Activated naive CD8-positive, alpha-beta T cell treated with anti-CD3 and anti-CD28 coated beads, Interleukin-2, amount 10 ng/mL, durations not matched to agents 7 days and 5 days (primary cell): ENCODE data around the gene CHRM1. TPM values are rescaled to one million over a fixed set of nuclear protein-coding genes. Genes with fewer than 3 reads are reported as not detected.

ENCODE experiments used
- ATAC-seq: fragments of 150-1000 bp; cut with Tn5 transposase; one replicate; pipeline ENCODE4 v1.10.0; 2021; ENCODE audit warnings: low read depth, moderate library complexity
- POLR2A ChIA-PET: fragments of 350-600 bp; sonication (Branson Sonifier 250); formaldehyde crosslinking; loops from one replicate; lab custom pipeline; 2021; ENCODE audit warnings: antibody characterized with exemption; lab: Charles Lee
- DNase-seq: peaks from one replicate; pipeline ENCODE4 v3.0.0; 2021
- H3K27ac Mint-ChIP-seq: one replicate; pipeline ENCODE4 v1.8.0; 2022; ENCODE audit warnings: mild to moderate bottlenecking, mixed read lengths
- H3K27me3 Mint-ChIP-seq: one replicate; pipeline ENCODE4 v1.8.0; 2022; ENCODE audit warnings: mild to moderate bottlenecking, moderate library complexity, mixed read lengths
- H3K36me3 Mint-ChIP-seq: one replicate; pipeline ENCODE4 v1.8.0; 2021; ENCODE audit warnings: mild to moderate bottlenecking, mixed read lengths
- H3K4me1 Mint-ChIP-seq: one replicate; pipeline ENCODE4 v1.8.0; 2021; ENCODE audit warnings: mixed read lengths
- H3K4me3 Mint-ChIP-seq: one replicate; pipeline ENCODE4 v1.8.0; 2022; ENCODE audit warnings: mild to moderate bottlenecking, moderate library complexity, mixed read lengths
- H3K9me3 Mint-ChIP-seq: one replicate; pipeline ENCODE4 v1.8.0; 2021; ENCODE audit warnings: mixed read lengths
- total RNA-seq, 2 experiments: library from RNA; stranded (reverse); gene quantifications; one replicate each; pipeline ENCODE4 v1.2.3, GENCODE V29; 2021

CHRM1 gene
- total RNA-seq, 2 experiments from 2014 or later: not detected

- POLR2A ChIA-PET: no interaction called here
- Mint-ChIP-seq H3K4me3 (no peak overlapping the region), H3K4me1 (no peaks in the 10 kb centered on the region), H3K36me3 (no peaks in the 10 kb centered on the region), H3K9me3 (peaks cover 4% of the 10 kb centered on the region), H3K27me3 (peaks cover 18% of the 10 kb centered on the region), H3K27ac (no peak overlapping the region)
- DNase-seq (no peak), ATAC-seq (no peak)
These were observed 12.8 kb upstream of the CHRM1 start for GRCh38 chr11:62933750-62934495.

- Mint-ChIP-seq H3K4me1 (no peaks in the 10 kb centered on the region), H3K4me3 (no peak overlapping the region), H3K36me3 (no peaks in the 10 kb centered on the region), H3K27ac (no peak overlapping the region), H3K9me3 (peaks cover 4% of the 10 kb centered on the region), H3K27me3 (peaks cover 24% of the 10 kb centered on the region)
- DNase-seq (no peak), ATAC-seq (no peak)
- POLR2A ChIA-PET: no interaction called here
These were observed 12.1 kb upstream of the CHRM1 start for GRCh38 chr11:62933285-62933684.

- H3K4me3 Mint-ChIP-seq: no peak overlapping the region
- no peaks in the 10 kb centered on the region for H3K9me3 Mint-ChIP-seq
- no peaks in the 10 kb centered on the region for H3K36me3 Mint-ChIP-seq
- no peak overlapping the region for H3K27ac Mint-ChIP-seq
- ATAC-seq (no peak), DNase-seq (no peak)
- no peaks in the 10 kb centered on the region for H3K4me1 Mint-ChIP-seq
- POLR2A ChIA-PET: no interaction called here
- H3K27me3 Mint-ChIP-seq: peaks cover 36% of the 10 kb centered on the region
These were observed 10.5 kb upstream of the CHRM1 start for GRCh38 chr11:62931499-62932278.

GRCh38 chr11:62930666-62931065 lies 9.5 kb upstream of the CHRM1 start:
- Mint-ChIP-seq H3K27me3 (peaks cover 46% of the 10 kb centered on the region), H3K4me1 (peaks cover 2% of the 10 kb centered on the region), H3K9me3 (no peaks in the 10 kb centered on the region), H3K36me3 (no peaks in the 10 kb centered on the region), H3K4me3 (no peak overlapping the region), H3K27ac (no peak overlapping the region)
- ATAC-seq (no peak), DNase-seq (no peak)
- POLR2A ChIA-PET: no interaction called here

- POLR2A ChIA-PET: no interaction called here
- no peak overlapping the region for H3K4me3 Mint-ChIP-seq
- H3K9me3 Mint-ChIP-seq: no peaks in the 10 kb centered on the region
- H3K36me3 Mint-ChIP-seq: no peaks in the 10 kb centered on the region
- no peak for ATAC-seq
- H3K4me1 Mint-ChIP-seq: peaks cover 6% of the 10 kb centered on the region
- no peak for DNase-seq
- H3K27ac Mint-ChIP-seq: no peak overlapping the region
- H3K27me3 Mint-ChIP-seq: peaks cover 51% of the 10 kb centered on the region
These were observed 9.0 kb upstream of the CHRM1 start for GRCh38 chr11:62930157-62930556.

- Mint-ChIP-seq H3K9me3 (no peaks in the 10 kb centered on the region), H3K27ac (no peak overlapping the region), H3K36me3 (no peaks in the 10 kb centered on the region), H3K27me3 (peaks cover 73% of the 10 kb centered on the region), H3K4me3 (no peak overlapping the region), H3K4me1 (peaks cover 12% of the 10 kb centered on the region)
- POLR2A ChIA-PET: no interaction called here
- DNase-seq: no peak
- no peak for ATAC-seq
These were observed 6.8 kb upstream of the CHRM1 start for GRCh38 chr11:62928011-62928410.

GRCh38 chr11:62926680-62927455 lies 5.7 kb upstream of the CHRM1 start:
- H3K27me3 Mint-ChIP-seq: peaks cover 82% of the 10 kb centered on the region
- H3K9me3 Mint-ChIP-seq: no peaks in the 10 kb centered on the region
- peaks cover 12% of the 10 kb centered on the region for H3K4me1 Mint-ChIP-seq
- no peak overlapping the region for H3K4me3 Mint-ChIP-seq
- DNase-seq (no peak), ATAC-seq (no peak)
- H3K27ac Mint-ChIP-seq: no peak overlapping the region
- no peaks in the 10 kb centered on the region for H3K36me3 Mint-ChIP-seq
- POLR2A ChIA-PET: no interaction called here

- Mint-ChIP-seq H3K4me3 (peak overlapping the region; percentile 52), H3K4me1 (peaks cover 12% of the 10 kb centered on the region), H3K36me3 (no peaks in the 10 kb centered on the region), H3K9me3 (no peaks in the 10 kb centered on the region), H3K27ac (peak overlapping the region; percentile 16), H3K27me3 (peaks cover 90% of the 10 kb centered on the region)
- DNase-seq (peak; percentile 40), ATAC-seq (peak; percentile 10)
- POLR2A ChIA-PET: no interaction called here
These were observed 4.8 kb upstream of the CHRM1 start for GRCh38 chr11:62925745-62926679.

- Mint-ChIP-seq H3K36me3 (no peaks in the 10 kb centered on the region), H3K9me3 (no peaks in the 10 kb centered on the region), H3K27ac (peak overlapping the region; percentile 16), H3K4me1 (peaks cover 12% of the 10 kb centered on the region), H3K27me3 (peaks cover 88% of the 10 kb centered on the region), H3K4me3 (peak overlapping the region; percentile 52)
- ATAC-seq (no peak), DNase-seq (no peak)
- POLR2A ChIA-PET: no interaction called here
These were observed 4.1 kb upstream of the CHRM1 start for GRCh38 chr11:62925308-62925707.

GRCh38 chr11:62923601-62924411 lies 2.6 kb upstream of the CHRM1 start:
- no peak for DNase-seq
- Mint-ChIP-seq H3K27me3 (peaks cover 82% of the 10 kb centered on the region), H3K4me1 (peaks cover 12% of the 10 kb centered on the region), H3K9me3 (no peaks in the 10 kb centered on the region), H3K36me3 (no peaks in the 10 kb centered on the region), H3K4me3 (peak overlapping the region; percentile 60), H3K27ac (no peak overlapping the region)
- ATAC-seq: no peak
- POLR2A ChIA-PET: interaction anchor here (0.6 to 1.0 kb wide), 3 partner anchors 34 to 367 kb away, joined by 3 to 5 read pairs (median 4); no protein-coding TSS in a partner anchor

- H3K27ac Mint-ChIP-seq: no peak overlapping the region
- no peak overlapping the region for H3K4me3 Mint-ChIP-seq
- no peaks in the 10 kb centered on the region for H3K36me3 Mint-ChIP-seq
- no peaks in the 10 kb centered on the region for H3K9me3 Mint-ChIP-seq
- peaks cover 73% of the 10 kb centered on the region for H3K27me3 Mint-ChIP-seq
- POLR2A ChIA-PET: no interaction called here
- H3K4me1 Mint-ChIP-seq: peaks cover 12% of the 10 kb centered on the region
- peak; percentile 20 for ATAC-seq
- DNase-seq: peak; percentile 48
These were observed 1.7 kb upstream of the CHRM1 start for GRCh38 chr11:62922653-62923431.
